Hepatocyte (in vitro differentiated cells): ENCODE results near the gene ATXN2. TPM values are rescaled to one million over a fixed set of nuclear protein-coding genes. Genes with fewer than 3 reads are reported as not detected.
"Not testable (repeated sequence)": the region's sequence is repeated elsewhere in the genome, so short reads cannot be mapped to it uniquely, and the experiment has no call there.

Source experiments
- DNase-seq: peaks from one replicate; pipeline ENCODE4 v3.0.0-alpha.2; 2016; ENCODE audit warnings: low spot score
- H2AFZ ChIP-seq: fragments of 200-600 bp; sonication (generic); 2 replicates; pipeline ENCODE4 v1.6.0; 2016; ENCODE audit warnings: antibody characterized with exemption, mild to moderate bottlenecking
- H3K27ac ChIP-seq: fragments of 200-600 bp; sonication (generic); 2 replicates; pipeline ENCODE4 v1.5.1; 2016; ENCODE audit warnings: mild to moderate bottlenecking
- H3K27me3 ChIP-seq: fragments of 200-600 bp; sonication (generic); 2 replicates; pipeline ENCODE4 v1.6.1; 2016
- H3K36me3 ChIP-seq: fragments of 200-600 bp; sonication (generic); replicated peaks from 2 replicates; pipeline ENCODE4 v1.5.1; 2016; ENCODE audit warnings: low read depth; ENCODE audit not compliant: insufficient read depth
- H3K4me1 ChIP-seq: fragments of 200-600 bp; sonication (generic); 2 replicates; pipeline ENCODE4 v1.5.1; 2016; ENCODE audit warnings: mild to moderate bottlenecking, moderate library complexity; ENCODE audit not compliant: insufficient read depth
- H3K4me2 ChIP-seq: fragments of 200-600 bp; sonication (generic); 2 replicates; pipeline ENCODE4 v1.6.0; 2016
- H3K4me3 ChIP-seq: fragments of 200-600 bp; sonication (generic); 2 replicates; pipeline ENCODE4 v1.5.1; 2016; ENCODE audit warnings: mild to moderate bottlenecking
- H3K79me2 ChIP-seq: fragments of 200-600 bp; sonication (generic); 2 replicates; pipeline ENCODE4 v1.6.0; 2017; ENCODE audit warnings: mild to moderate bottlenecking
- H3K9me2 ChIP-seq: fragments of 200-600 bp; sonication (generic); replicated peaks from 2 replicates; pipeline ENCODE4 v1.6.0; 2017; ENCODE audit warnings: mild to moderate bottlenecking; ENCODE audit not compliant: insufficient read depth
- H3K9me3 ChIP-seq: fragments of 200-600 bp; sonication (generic); 2 replicates; pipeline ENCODE4 v1.5.1; 2016; ENCODE audit warnings: low read depth, mild to moderate bottlenecking
- H4K20me1 ChIP-seq: fragments of 200-600 bp; sonication (generic); 2 replicates; pipeline ENCODE4 v1.6.0; 2016; ENCODE audit warnings: mild to moderate bottlenecking; ENCODE audit not compliant: insufficient read depth, poor library complexity, severe bottlenecking
- EZH2 ChIP-seq: fragments of 200-600 bp; sonication (generic); IDR thresholded peaks from 2 replicates; pipeline ENCODE4 v1.6.1; 2016; ENCODE audit warnings: antibody characterized with exemption, mild to moderate bottlenecking, borderline replicate concordance
- EZH2phosphoT487 ChIP-seq: fragments of 200-600 bp; sonication (generic); IDR thresholded peaks from one replicate; pipeline ENCODE4 v1.6.1; 2018; ENCODE audit warnings: antibody characterized with exemption, mild to moderate bottlenecking, low read depth, moderate library complexity; ENCODE audit not compliant: unreplicated experiment, severe bottlenecking
- WGBS: methylation state at CpG from one replicate; pipeline ENCODE4 v1.1.6; 2016; ENCODE audit warnings: low lambda C conversion rate; ENCODE audit errors: missing lambda C conversion rate; 5-methylcytosine and 5-hydroxymethylcytosine counted together
- polyA plus RNA-seq: library from polyadenylated mRNA; unstranded; fragments of >200 nt; fragmentation: Nextera tagmentation; extraction: Ambion mirVana; gene quantifications from 2 replicates; pipeline ENCODE4 v1.2.1, GENCODE V29; 2016
- total RNA-seq: library from RNA; depleted of rRNA; stranded (reverse); fragments of >200 nt; gene quantifications from 2 replicates; pipeline ENCODE4 v1.2.3, GENCODE V29; 2014
- TF ChIP-seq, protein P1 (sequence below): fragments of 200-600 bp; sonication (generic); IDR thresholded peaks from 2 replicates; pipeline ENCODE4 v1.5.1; 2016; ENCODE audit warnings: antibody characterized with exemption, mild to moderate bottlenecking; ENCODE audit not compliant: poor library complexity

Gene ATXN2
- total and polyA plus RNA-seq, 2 experiments from 2014 or later: 36.9 to 47.9 TPM

DNA sequence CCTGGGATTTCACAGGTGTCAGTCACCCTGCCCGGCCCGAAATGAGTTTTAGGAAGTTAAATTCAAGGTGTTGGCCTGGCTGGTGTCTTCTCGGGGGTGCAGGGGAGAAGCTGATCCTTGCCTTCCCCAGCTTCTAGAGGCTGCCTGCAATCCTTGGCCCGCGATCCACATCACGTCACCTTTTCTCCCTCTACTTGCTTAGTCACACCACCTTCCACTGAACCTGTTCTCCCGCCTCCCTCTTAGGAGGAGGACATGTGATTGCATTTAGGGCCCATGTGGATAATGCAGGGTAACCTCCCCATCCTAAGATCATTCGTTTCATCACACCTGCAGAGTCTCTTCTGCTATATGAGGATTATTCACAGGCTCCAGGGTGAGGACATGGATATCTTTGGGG is 25.4 kb upstream of the ATXN2 start:
- Histone ChIP-seq H3K27me3 (no peaks in the 10 kb centered on the region), H3K79me2 (no peaks in the 10 kb centered on the region), H3K36me3 (no peaks in the 10 kb centered on the region), H3K4me3 (no peak overlapping the region), H3K4me1 (no peaks in the 10 kb centered on the region), H3K4me2 (no peak overlapping the region), H3K27ac (no peak overlapping the region), H3K9me2 (no peaks in the 10 kb centered on the region), H4K20me1 (no peaks in the 10 kb centered on the region), H3K9me3 (no peaks in the 10 kb centered on the region), H2AFZ (no peak overlapping the region)
- TF ChIP-seq EZH2 (no peak), EZH2phosphoT487 (no peak)
- TF ChIP-seq, protein P1, sequence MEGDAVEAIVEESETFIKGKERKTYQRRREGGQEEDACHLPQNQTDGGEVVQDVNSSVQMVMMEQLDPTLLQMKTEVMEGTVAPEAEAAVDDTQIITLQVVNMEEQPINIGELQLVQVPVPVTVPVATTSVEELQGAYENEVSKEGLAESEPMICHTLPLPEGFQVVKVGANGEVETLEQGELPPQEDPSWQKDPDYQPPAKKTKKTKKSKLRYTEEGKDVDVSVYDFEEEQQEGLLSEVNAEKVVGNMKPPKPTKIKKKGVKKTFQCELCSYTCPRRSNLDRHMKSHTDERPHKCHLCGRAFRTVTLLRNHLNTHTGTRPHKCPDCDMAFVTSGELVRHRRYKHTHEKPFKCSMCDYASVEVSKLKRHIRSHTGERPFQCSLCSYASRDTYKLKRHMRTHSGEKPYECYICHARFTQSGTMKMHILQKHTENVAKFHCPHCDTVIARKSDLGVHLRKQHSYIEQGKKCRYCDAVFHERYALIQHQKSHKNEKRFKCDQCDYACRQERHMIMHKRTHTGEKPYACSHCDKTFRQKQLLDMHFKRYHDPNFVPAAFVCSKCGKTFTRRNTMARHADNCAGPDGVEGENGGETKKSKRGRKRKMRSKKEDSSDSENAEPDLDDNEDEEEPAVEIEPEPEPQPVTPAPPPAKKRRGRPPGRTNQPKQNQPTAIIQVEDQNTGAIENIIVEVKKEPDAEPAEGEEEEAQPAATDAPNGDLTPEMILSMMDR: no peak
- 85% methylated on average over 8 of the region's 8 CpGs for WGBS
- DNase-seq: no peak

DNA sequence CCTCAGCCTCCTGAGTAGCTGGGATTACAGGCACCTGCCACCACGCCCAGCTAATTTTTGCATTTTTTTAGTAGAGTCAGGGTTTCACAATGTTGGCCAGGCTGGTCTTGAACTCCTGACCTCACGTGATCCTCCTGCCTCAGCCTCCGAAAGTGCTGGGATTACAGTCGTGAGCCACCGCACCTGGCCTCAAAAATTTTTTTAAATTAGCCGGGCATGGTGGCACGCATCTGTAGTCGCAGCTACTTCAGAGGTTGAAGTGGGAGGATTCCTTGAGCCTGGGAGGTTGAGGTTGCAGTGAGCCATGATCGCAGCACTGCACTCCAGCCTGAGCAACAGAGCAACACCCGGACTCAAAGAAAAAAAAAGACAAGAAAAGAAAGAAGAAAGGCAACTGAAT is 18.7 kb upstream of the ATXN2 start:
- not testable (repeated sequence) for H4K20me1 ChIP-seq, H3K9me3 ChIP-seq, H3K79me2 ChIP-seq, H3K36me3 ChIP-seq, DNase-seq, H3K9me2 ChIP-seq, H2AFZ ChIP-seq, H3K27me3 ChIP-seq, H3K4me3 ChIP-seq, H3K4me1 ChIP-seq, H3K4me2 ChIP-seq, H3K27ac ChIP-seq
- 97% methylated on average over 10 of the region's 10 CpGs for WGBS

DNA sequence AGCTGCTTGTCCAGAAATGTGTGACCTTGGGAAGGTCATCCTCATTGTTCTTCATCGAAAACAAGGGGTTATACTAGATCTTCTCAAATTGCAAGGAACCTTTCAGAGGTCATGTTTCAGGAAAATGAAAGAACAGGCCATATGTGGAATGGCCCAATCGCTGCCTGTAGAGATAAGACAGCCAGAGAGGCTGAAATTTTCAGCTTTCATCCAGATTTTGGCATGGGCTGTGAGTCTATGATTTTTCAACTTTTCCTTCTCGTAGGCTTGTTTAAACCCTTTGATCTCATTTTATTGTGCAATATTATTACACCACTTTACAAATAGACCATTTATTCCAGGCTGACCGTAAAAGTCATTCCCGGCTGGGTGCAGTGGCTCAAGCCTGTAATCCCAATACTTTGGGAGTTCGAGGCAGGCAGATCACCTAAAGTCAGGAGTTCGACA is 17.1 kb upstream of the ATXN2 start:
- H3K4me1 ChIP-seq: no peaks in the 10 kb centered on the region
- H3K4me2 ChIP-seq: no peak overlapping the region
- no peaks in the 10 kb centered on the region for H3K36me3 ChIP-seq
- no peaks in the 10 kb centered on the region for H3K9me2 ChIP-seq
- no peaks in the 10 kb centered on the region for H3K27me3 ChIP-seq
- no peak overlapping the region for H3K4me3 ChIP-seq
- H4K20me1 ChIP-seq: no peaks in the 10 kb centered on the region
- peak; percentile 18 for DNase-seq
- peak overlapping the region; percentile 72 for H3K27ac ChIP-seq
- H3K9me3 ChIP-seq: no peaks in the 10 kb centered on the region
- H3K79me2 ChIP-seq: no peaks in the 10 kb centered on the region
- no peak overlapping the region for H2AFZ ChIP-seq
- TF ChIP-seq EZH2phosphoT487 (no peak), EZH2 (no peak)
- TF ChIP-seq, protein P1: no peak
- 49% methylated on average over 7 of the region's 7 CpGs for WGBS

DNA sequence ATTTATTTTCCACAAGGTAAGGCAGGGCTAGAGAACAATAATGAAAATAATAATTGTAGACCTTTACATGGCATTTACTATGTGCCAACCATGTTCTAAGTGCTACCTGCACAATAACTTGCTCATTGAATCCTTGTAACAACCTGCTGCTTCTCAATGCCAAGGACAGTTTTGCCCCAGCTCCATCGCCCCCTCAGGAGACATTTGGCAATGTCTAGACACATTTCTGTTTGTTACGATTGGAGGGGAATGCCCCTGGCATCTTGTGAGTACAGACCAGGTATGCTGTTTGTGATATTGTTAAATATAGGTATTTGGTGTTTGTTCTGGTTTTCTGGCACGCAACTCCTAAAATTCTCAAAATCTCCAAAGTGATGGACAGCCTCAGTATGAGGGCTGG is 8.1 kb upstream of the ATXN2 start:
- TF ChIP-seq EZH2 (no peak), EZH2phosphoT487 (no peak)
- Histone ChIP-seq H2AFZ (no peak overlapping the region), H3K4me2 (no peak overlapping the region), H4K20me1 (no peaks in the 10 kb centered on the region), H3K36me3 (no peaks in the 10 kb centered on the region), H3K27ac (no peak overlapping the region), H3K9me2 (no peaks in the 10 kb centered on the region), H3K4me1 (no peaks in the 10 kb centered on the region), H3K9me3 (no peaks in the 10 kb centered on the region), H3K27me3 (no peaks in the 10 kb centered on the region), H3K4me3 (no peak overlapping the region), H3K79me2 (peaks cover 5% of the 10 kb centered on the region)
- 84% methylated on average over 3 of the region's 3 CpGs for WGBS
- DNase-seq: no peak
